K562 (cell line): Measurements from ENCODE around the gene NDRG3. TPM values are rescaled to one million over a fixed set of nuclear protein-coding genes. Genes with fewer than 3 reads are reported as not detected.

ENCODE experiments used
- ATAC-seq: fragments of 200-7000 bp; cut with Tn5 transposase; 3 replicates; pipeline ENCODE4 v1.9.1; 2020; ENCODE audit warnings: moderate library complexity
- BruUV-seq: library from RNA; stranded (reverse); fragments of 400-500 nt; replicated peaks from 2 replicates; lab custom pipeline; 2021; lab: Mats Ljungman, UMichigan
- CTCF ChIA-PET: fragments of 300-600 bp; formaldehyde crosslinking; extraction: SDS; loops from one replicate; lab custom pipeline; 2021; ENCODE audit warnings: low intra/inter-chr PET ratio; lab: Yijun Ruan, JAX
- POLR2A ChIA-PET: fragments of 300-600, 350-650 bp; sonication (Branson Sonifier 250); formaldehyde crosslinking; extraction: SDS; loops from one replicate; lab custom pipeline; 2021; ENCODE audit warnings: antibody characterized with exemption, inconsistent platforms; lab: Yijun Ruan, JAX
- DNase-seq, 4 experiments: peaks; one replicate each; pipeline versions ENCODE4 v3.0.0 to v3.0.0-alpha.2; 2011 to 2018; ENCODE audit warnings: low spot score in 3 of 4, mixed read lengths in 3 of 4; ENCODE audit errors: extremely low read depth in 1 of 4
- FAIRE-seq: peaks from 2 replicates; lab custom pipeline; 2011; peaks lifted over from hg19 to GRCh38; lab: Jason Lieb, UNC
- H2AFZ ChIP-seq: 2 replicates; pipeline ENCODE4 v1.6.0; 2011; ENCODE audit warnings: low read depth, low read length, control low read depth, inconsistent platforms
- H3K27ac ChIP-seq: fragments of 200-600 bp; 3 replicates; pipeline ENCODE4 v1.8.0; 2011; ENCODE audit warnings: low read depth, mild to moderate bottlenecking, control low read depth, inconsistent platforms, low read length, moderate library complexity, mixed read lengths; ENCODE audit errors: extremely low read depth
- H3K27me3 ChIP-seq, 2 experiments: fragments of 300-600 bp in 1 of 2; 2 replicates in 1 of 2; 3 replicates in 1 of 2; pipeline versions ENCODE4 v1.6.0 to v1.8.0; 2011; ENCODE audit warnings: inconsistent platforms in 2 of 2, low read length in 2 of 2, mild to moderate bottlenecking in 1 of 2, mixed read lengths in 1 of 2, moderate library complexity in 1 of 2; ENCODE audit not compliant: control insufficient read depth in 2 of 2, insufficient read depth in 2 of 2
- H3K36me3 ChIP-seq: fragments of 300-600 bp; 3 replicates; pipeline ENCODE4 v1.8.0; 2011; ENCODE audit warnings: mild to moderate bottlenecking, low read length, inconsistent platforms; ENCODE audit not compliant: control insufficient read depth, insufficient read depth
- H3K4me1 ChIP-seq, 2 experiments: fragments of 200-600 bp in 1 of 2; replicated peaks in 1 of 2; 2 replicates in 1 of 2; 3 replicates in 1 of 2; pipeline versions ENCODE4 v1.5.1 to v1.8.0; 2011; ENCODE audit warnings: inconsistent platforms in 2 of 2, low read length in 2 of 2, mild to moderate bottlenecking in 1 of 2, mixed read lengths in 1 of 2, moderate library complexity in 1 of 2; ENCODE audit not compliant: control insufficient read depth in 2 of 2, insufficient read depth in 2 of 2
- H3K4me2 ChIP-seq: 2 replicates; pipeline ENCODE4 v1.6.1; 2011; ENCODE audit warnings: low read length, control low read depth, inconsistent platforms, mixed read lengths; ENCODE audit not compliant: insufficient read depth
- H3K4me3 ChIP-seq: fragments of 200-600 bp; sonication (generic), shearing (Covaris generic); 2 replicates; pipeline ENCODE4 v1.5.1; 2016; ENCODE audit warnings: control low read depth, inconsistent platforms
- H3K79me2 ChIP-seq: fragments of 200-600 bp; 3 replicates; pipeline ENCODE4 v1.8.0; 2011; ENCODE audit warnings: low read length, inconsistent platforms; ENCODE audit not compliant: control insufficient read depth, insufficient read depth
- H3K9ac ChIP-seq, 2 experiments: 2 replicates each; pipeline versions ENCODE4 v1.6.0 to v1.6.1; 2011; ENCODE audit warnings: low read depth in 2 of 2, low read length in 2 of 2, control low read depth in 1 of 2, inconsistent platforms in 1 of 2, mild to moderate bottlenecking in 1 of 2, mixed read lengths in 1 of 2; ENCODE audit not compliant: insufficient read depth in 1 of 2
- H3K9me1 ChIP-seq: one replicate; pipeline ENCODE4 v1.6.0; 2011; ENCODE audit warnings: inconsistent platforms, mild to moderate bottlenecking, low read length, moderate library complexity; ENCODE audit not compliant: control insufficient read depth, insufficient read depth
- H3K9me3 ChIP-seq: replicated peaks from 2 replicates; pipeline ENCODE4 v1.5.1; 2011; ENCODE audit warnings: low read depth, low read length, inconsistent platforms; ENCODE audit not compliant: control insufficient read depth, insufficient read depth
- H4K20me1 ChIP-seq: replicated peaks from 2 replicates; pipeline ENCODE4 v1.6.1; 2011; ENCODE audit warnings: low read length, inconsistent platforms, mixed read lengths; ENCODE audit not compliant: control insufficient read depth, insufficient read depth
- EGR1 ChIP-seq: fragments of 450-650 bp; conservative IDR thresholded peaks from 2 replicates; pipeline ENCODE4 v1.6.1; 2017; ENCODE audit warnings: mild to moderate bottlenecking
- FOSL1 ChIP-seq: fragments of 200-800 bp; sonication (Bioruptor generic); conservative IDR thresholded peaks from 2 replicates; pipeline ENCODE4 v1.6.1; 2016; ENCODE audit warnings: missing genetic modification characterization, missing compliant biosample characterization
- ILF3 ChIP-seq: fragments of 450-650 bp; IDR thresholded peaks from 2 replicates; pipeline ENCODE4 v1.6.1; 2018; ENCODE audit warnings: antibody characterized with exemption, mild to moderate bottlenecking, moderate library complexity, borderline replicate concordance
- JUND ChIP-seq, 2 experiments: IDR thresholded peaks; 2 replicates in 1 of 2; 3 replicates in 1 of 2; pipeline ENCODE4 v1.6.1; 2011; ENCODE audit warnings: borderline replicate concordance in 2 of 2, low read depth in 2 of 2, low read length in 2 of 2, improper control_type of control experiment in 1 of 2, missing biosample characterization in 1 of 2, missing genetic modification characterization in 1 of 2, missing genetic modification reagents in 1 of 2
- KDM1A ChIP-seq, 2 experiments: fragments of 450-650 bp; IDR thresholded peaks; 2 replicates each; pipeline ENCODE4 v1.6.1; 2016; ENCODE audit warnings: mild to moderate bottlenecking in 2 of 2
- KLF1 ChIP-seq: fragments of 450-650 bp; IDR thresholded peaks from 2 replicates; pipeline ENCODE4 v1.6.1; 2016; ENCODE audit warnings: missing genetic modification characterization, missing compliant biosample characterization
- MBD2 ChIP-seq: sonication (generic); IDR thresholded peaks from 2 replicates; pipeline ENCODE4 v1.6.1; 2016; ENCODE audit warnings: low read depth, borderline replicate concordance
- MTA2 ChIP-seq: fragments of 450-650 bp; IDR thresholded peaks from 2 replicates; pipeline ENCODE4 v1.6.1; 2016; ENCODE audit warnings: low read depth
- MYBL2 ChIP-seq, 2 experiments: fragments of 450-650 bp in 1 of 2; sonication (generic) in 1 of 2; formaldehyde crosslinking in 1 of 2; IDR thresholded peaks; 2 replicates each; pipeline versions ENCODE4 v1.6.1 to v1.8.1; 2017 to 2022; ENCODE audit warnings: borderline replicate concordance in 1 of 2, inconsistent platforms in 1 of 2, low read depth in 1 of 2, mild to moderate bottlenecking in 1 of 2, missing genetic modification reagents in 1 of 2, moderate library complexity in 1 of 2
- PCBP2 ChIP-seq: fragments of 200-400 bp; formaldehyde crosslinking; IDR thresholded peaks from 2 replicates; pipeline ENCODE4 v1.6.1; 2018; ENCODE audit warnings: low read length, low read depth, mild to moderate bottlenecking, moderate library complexity; ENCODE audit not compliant: poor library complexity, severe bottlenecking
- POLR2AphosphoS5 ChIP-seq: IDR thresholded peaks from 2 replicates; pipeline ENCODE4 v1.6.1; 2011; ENCODE audit warnings: mild to moderate bottlenecking, low read depth, low read length, moderate library complexity; ENCODE audit not compliant: control insufficient read depth, insufficient read depth
- RBM14 ChIP-seq: fragments of 200-400 bp; formaldehyde crosslinking; IDR thresholded peaks from 2 replicates; pipeline ENCODE4 v1.6.1; 2018; ENCODE audit warnings: low read depth, mild to moderate bottlenecking, low read length, moderate library complexity, borderline replicate concordance; ENCODE audit not compliant: insufficient read depth
- RFX7 ChIP-seq: fragments of 250-450 bp; sonication (Bioruptor Pico); IDR thresholded peaks from 2 replicates; pipeline ENCODE4 v1.5.1; 2021; ENCODE audit warnings: mild to moderate bottlenecking
- SAFB2 ChIP-seq: fragments of 200-400 bp; formaldehyde crosslinking; IDR thresholded peaks from 2 replicates; pipeline ENCODE4 v1.6.1; 2018; ENCODE audit warnings: borderline replicate concordance, low read length, low read depth, moderate library complexity; ENCODE audit not compliant: severe bottlenecking
- STAT5A ChIP-seq: IDR thresholded peaks from 2 replicates; pipeline ENCODE4 v1.6.1; 2012; ENCODE audit warnings: low read length, inconsistent platforms, borderline replicate concordance
- ZKSCAN1 ChIP-seq: fragments of 150-350 bp; IDR thresholded peaks from 2 replicates; pipeline ENCODE4 v1.6.1; 2016; ENCODE audit warnings: low read depth, low read length
- ZNF133 ChIP-seq: fragments of 250-450 bp; sonication (Bioruptor Pico); IDR thresholded peaks from 2 replicates; pipeline ENCODE4 v1.4.0; 2020; ENCODE audit warnings: mild to moderate bottlenecking
- ZNF140 ChIP-seq: fragments of 250-450 bp; sonication (Bioruptor Pico); IDR thresholded peaks from 2 replicates; pipeline ENCODE4 v1.8.0; 2021; ENCODE audit warnings: moderate library complexity, mild to moderate bottlenecking, inconsistent platforms
- ZNF146 ChIP-seq: IDR thresholded peaks from one replicate; pipeline ENCODE4 v1.6.1; 2018; ENCODE audit warnings: missing compliant biosample characterization; ENCODE audit not compliant: unreplicated experiment
- WGBS: fragments of 100-300 bp; shearing (Covaris generic); methylation state at CpG from one replicate; pipeline ENCODE4 v1.1.6; 2016; ENCODE audit warnings: low coverage, mixed read lengths; ENCODE audit not compliant: insufficient coverage; ENCODE audit errors: missing lambda C conversion rate; 5-methylcytosine and 5-hydroxymethylcytosine counted together
- in situ Hi-C: fragments of 300-500 bp; cut with MboI; formaldehyde crosslinking; loops from 4 replicates; pipeline ENCODE4 v1.15.0; 2018; ENCODE audit warnings: inconsistent platforms, mixed read lengths
- intact Hi-C: fragments of 100-400 bp; cut with micrococcal nuclease; formaldehyde crosslinking; loops from 2 replicates; pipeline ENCODE4 v1.14.2; 2022
- polyA plus RNA-seq, 8 experiments: library from polyadenylated mRNA; depleted of rRNA in 4 of 8; stranded (reverse) in 5 of 8; unstranded in 3 of 8; fragments of >200 nt; fragmentation: Nextera tagmentation in 2 of 8; fragmentation: Illumina TruSeq in 1 of 8; extraction: Ambion mirVana in 2 of 8; extraction: Trizol in 1 of 8; gene quantifications; 2 replicates each; pipeline versions ENCODE4 v1.2.1 to v1.2.3, GENCODE V29; 2011 to 2014; ENCODE audit warnings: inconsistent platforms in 1 of 8, missing spikeins in 1 of 8
- total RNA-seq, 7 experiments: library from RNA; depleted of rRNA in 6 of 7; stranded (reverse); fragments of >200 nt in 6 of 7; fragmentation: Illumina TruSeq in 2 of 7; extraction: Trizol in 2 of 7; gene quantifications; 2 replicates each; pipeline versions ENCODE4 v1.2.1 to v1.2.3, GENCODE V29; 2011 to 2021; ENCODE audit warnings: low replicate concordance in 1 of 7
- TF ChIP-seq, protein P1 (sequence below): fragments of 150-350 bp; IDR thresholded peaks from 2 replicates; pipeline ENCODE4 v1.6.1; 2014; ENCODE audit warnings: low read depth, mild to moderate bottlenecking, low read length, borderline replicate concordance

Gene NDRG3
- total and polyA plus RNA-seq, 9 of the 15 experiments (the other 6 are each of a cell fraction or from before 2014, with no cell fraction given), result 14.6 to 39.4 (median 24.4) TPM

DNA sequence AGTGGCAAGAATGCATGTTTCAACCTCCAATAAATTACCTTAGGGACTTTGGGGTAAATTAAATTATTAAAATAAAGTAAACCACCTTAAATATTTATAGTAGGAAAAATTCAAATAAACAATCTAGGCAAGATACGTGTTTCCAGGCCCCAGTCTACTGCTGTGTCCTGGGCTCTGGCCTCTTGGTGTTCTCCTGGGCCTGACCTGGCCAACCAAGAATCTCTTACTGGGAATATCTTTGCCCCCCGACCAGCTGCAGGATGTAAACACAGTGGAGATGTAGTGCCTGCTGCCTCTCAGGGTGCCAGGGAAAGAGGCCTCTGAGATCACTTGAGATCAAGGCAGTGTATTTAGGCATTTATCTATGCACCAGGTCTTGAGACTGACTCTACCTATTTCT is 39.4 kb upstream of the NDRG3 start (continued):
- no peak for TF ChIP-seq SAFB2
- TF ChIP-seq JUND (IDR thresholded peaks at IDR 0.05; ENCODE audit: borderline replicate concordance, low read depth, low read length), result no peak
- TF ChIP-seq JUND (tag; IDR thresholded peaks at IDR 0.05; ENCODE audit: borderline replicate concordance, low read depth, low read length), result no peak
- no peak for TF ChIP-seq PCBP2
- TF ChIP-seq MBD2, result no peak
- no peak for TF ChIP-seq ZNF146
- no peak for TF ChIP-seq ZNF133 (CRISPR knock-in tag)
- no peak for TF ChIP-seq KDM1A (IDR thresholded peaks at IDR 0.05)
- no peak for TF ChIP-seq ILF3
- no peak for TF ChIP-seq POLR2AphosphoS5
- TF ChIP-seq, all 486 proteins: peak for 0

DNA sequence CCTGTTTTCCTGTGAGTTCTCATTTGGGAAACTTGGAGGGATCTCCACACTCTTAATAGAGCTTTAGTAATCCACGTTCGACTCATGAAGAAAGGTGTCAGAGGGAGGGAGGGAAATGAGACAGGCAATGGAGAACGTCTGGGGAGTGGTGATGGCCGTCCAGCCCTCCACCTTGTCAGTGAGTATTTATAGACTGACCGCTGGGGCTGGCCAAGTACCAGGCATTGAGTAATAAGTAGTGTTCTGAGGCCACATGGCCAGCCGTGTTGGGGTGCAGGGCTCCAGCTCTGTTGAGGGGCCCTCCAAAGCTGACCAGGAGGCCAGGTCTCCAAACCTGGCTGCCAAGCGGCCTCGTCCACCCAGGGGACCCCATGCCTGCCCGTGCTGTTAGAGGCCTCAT is 39.0 kb upstream of the NDRG3 start:
- WGBS, result 81% methylated on average over 9 of the region's 9 CpGs
- ChIA-PET POLR2A (interaction anchor here (0.6 to 0.8 kb wide), 2 partner anchors 117 to 534 kb away, joined by 3 to 4 read pairs; no protein-coding TSS in a partner anchor), CTCF (no interaction called here)
- DNase-seq (no peak), FAIRE-seq (no peak), ATAC-seq (no peak)
- Histone ChIP-seq H3K36me3 (peaks cover 55% of the 10 kb centered on the region; the same call in 2 of the 3 replicates), H4K20me1 (no peaks in the 10 kb centered on the region), H3K27me3 (no peaks in the 10 kb centered on the region), H3K9me1 (no peaks in the 10 kb centered on the region), H3K27ac (no peak overlapping the region), H3K9me3 (no peaks in the 10 kb centered on the region), H3K4me1 (peaks cover 0 to 3% of the 10 kb centered on the region in 2 experiments; a peak in 1 of 5 replicates), H3K9ac (no peak overlapping the region), H2AFZ (no peak overlapping the region), H3K79me2 (no peaks in the 10 kb centered on the region), H3K4me3 (no peak overlapping the region), H3K4me2 (no peak overlapping the region)
- intact Hi-C loops (no loop called here), in situ Hi-C loops (no loop called here)
- BruUV-seq, result no TSS peak
- TF ChIP-seq ZKSCAN1 (no peak), STAT5A (no peak), EGR1 (no peak), RFX7 (CRISPR knock-in tag) (no peak), FOSL1 (tag) (no peak), MTA2 (no peak), MYBL2 (IDR thresholded peaks at IDR 0.05; ENCODE audit: low read depth) (no peak), MYBL2 (CRISPR knock-in tag; IDR thresholded peaks at IDR 0.05; ENCODE audit: borderline replicate concordance) (no peak), ZNF140 (CRISPR knock-in tag) (no peak), KLF1 (tag) (no peak), RBM14 (no peak)
- TF ChIP-seq, protein P1, sequence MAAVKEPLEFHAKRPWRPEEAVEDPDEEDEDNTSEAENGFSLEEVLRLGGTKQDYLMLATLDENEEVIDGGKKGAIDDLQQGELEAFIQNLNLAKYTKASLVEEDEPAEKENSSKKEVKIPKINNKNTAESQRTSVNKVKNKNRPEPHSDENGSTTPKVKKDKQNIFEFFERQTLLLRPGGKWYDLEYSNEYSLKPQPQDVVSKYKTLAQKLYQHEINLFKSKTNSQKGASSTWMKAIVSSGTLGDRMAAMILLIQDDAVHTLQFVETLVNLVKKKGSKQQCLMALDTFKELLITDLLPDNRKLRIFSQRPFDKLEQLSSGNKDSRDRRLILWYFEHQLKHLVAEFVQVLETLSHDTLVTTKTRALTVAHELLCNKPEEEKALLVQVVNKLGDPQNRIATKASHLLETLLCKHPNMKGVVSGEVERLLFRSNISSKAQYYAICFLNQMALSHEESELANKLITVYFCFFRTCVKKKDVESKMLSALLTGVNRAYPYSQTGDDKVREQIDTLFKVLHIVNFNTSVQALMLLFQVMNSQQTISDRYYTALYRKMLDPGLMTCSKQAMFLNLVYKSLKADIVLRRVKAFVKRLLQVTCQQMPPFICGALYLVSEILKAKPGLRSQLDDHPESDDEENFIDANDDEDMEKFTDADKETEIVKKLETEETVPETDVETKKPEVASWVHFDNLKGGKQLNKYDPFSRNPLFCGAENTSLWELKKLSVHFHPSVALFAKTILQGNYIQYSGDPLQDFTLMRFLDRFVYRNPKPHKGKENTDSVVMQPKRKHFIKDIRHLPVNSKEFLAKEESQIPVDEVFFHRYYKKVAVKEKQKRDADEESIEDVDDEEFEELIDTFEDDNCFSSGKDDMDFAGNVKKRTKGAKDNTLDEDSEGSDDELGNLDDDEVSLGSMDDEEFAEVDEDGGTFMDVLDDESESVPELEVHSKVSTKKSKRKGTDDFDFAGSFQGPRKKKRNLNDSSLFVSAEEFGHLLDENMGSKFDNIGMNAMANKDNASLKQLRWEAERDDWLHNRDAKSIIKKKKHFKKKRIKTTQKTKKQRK, result no peak
